ENCODE measurements around the gene PLXDC1.

DNA sequence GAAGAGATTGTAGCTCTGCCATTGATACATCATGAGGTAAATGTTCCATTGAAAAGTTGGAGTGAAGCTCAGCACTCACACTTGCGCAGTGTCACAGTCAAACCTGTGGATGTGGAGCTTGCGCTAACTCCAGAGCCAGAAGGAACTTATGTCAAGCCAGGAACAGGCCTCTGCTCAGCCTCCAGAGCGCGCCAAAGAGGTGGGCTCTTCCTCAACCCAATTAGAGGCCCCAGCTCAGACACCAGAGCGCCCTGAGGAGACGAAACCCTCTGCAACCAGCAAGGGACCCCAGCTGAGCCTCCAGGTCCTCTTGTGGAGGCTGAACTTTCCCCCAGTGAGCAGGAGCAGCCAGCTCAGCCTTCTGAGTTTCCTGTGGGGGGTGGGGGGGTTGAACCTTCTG, 122.7 kb downstream of the PLXDC1 start:
- TF ChIP-seq, protein P1, sequence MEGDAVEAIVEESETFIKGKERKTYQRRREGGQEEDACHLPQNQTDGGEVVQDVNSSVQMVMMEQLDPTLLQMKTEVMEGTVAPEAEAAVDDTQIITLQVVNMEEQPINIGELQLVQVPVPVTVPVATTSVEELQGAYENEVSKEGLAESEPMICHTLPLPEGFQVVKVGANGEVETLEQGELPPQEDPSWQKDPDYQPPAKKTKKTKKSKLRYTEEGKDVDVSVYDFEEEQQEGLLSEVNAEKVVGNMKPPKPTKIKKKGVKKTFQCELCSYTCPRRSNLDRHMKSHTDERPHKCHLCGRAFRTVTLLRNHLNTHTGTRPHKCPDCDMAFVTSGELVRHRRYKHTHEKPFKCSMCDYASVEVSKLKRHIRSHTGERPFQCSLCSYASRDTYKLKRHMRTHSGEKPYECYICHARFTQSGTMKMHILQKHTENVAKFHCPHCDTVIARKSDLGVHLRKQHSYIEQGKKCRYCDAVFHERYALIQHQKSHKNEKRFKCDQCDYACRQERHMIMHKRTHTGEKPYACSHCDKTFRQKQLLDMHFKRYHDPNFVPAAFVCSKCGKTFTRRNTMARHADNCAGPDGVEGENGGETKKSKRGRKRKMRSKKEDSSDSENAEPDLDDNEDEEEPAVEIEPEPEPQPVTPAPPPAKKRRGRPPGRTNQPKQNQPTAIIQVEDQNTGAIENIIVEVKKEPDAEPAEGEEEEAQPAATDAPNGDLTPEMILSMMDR (IDR thresholded peaks at IDR 0.05; ENCODE audit: low read depth, low read length, poor library complexity, severe bottlenecking), result no peak
- TF ChIP-seq EZH2phosphoT487 (IDR thresholded peaks at IDR 0.05; ENCODE audit: borderline replicate concordance, low read length), result no peak
